Measurements from ENCODE around the gene CDAN1.

Gene CDAN1

GRCh38 chr15:42729409-42729808 is 7.5 kb downstream of the CDAN1 start:
- Histone ChIP-seq H3K36me3 (ENCODE audit: insufficient read depth, low read length) (peaks cover 58% of the 10 kb centered on the region; the same call in 1 of the 2 replicates), H3K9me3 (ENCODE audit: insufficient read depth, low read depth, low read length) (no peaks in the 10 kb centered on the region), H3K4me1 (ENCODE audit: insufficient read depth, low read length, poor library complexity, severe bottlenecking) (peaks cover 5% of the 10 kb centered on the region), H4K20me1 (ENCODE audit: insufficient read depth, low read length, poor library complexity, severe bottlenecking) (peaks cover 8% of the 10 kb centered on the region), H3K4me3 (ENCODE audit: low read length, poor library complexity, severe bottlenecking) (no peak overlapping the region), H2AFZ (ENCODE audit: low read length) (no peak overlapping the region), H3K9ac (ENCODE audit: low read depth, low read length, poor library complexity, severe bottlenecking) (no peak overlapping the region), H3K79me2 (ENCODE audit: insufficient read depth, low read length) (peaks cover 5% of the 10 kb centered on the region; the same call in 1 of the 2 replicates), H3F3A (ENCODE audit: low read depth) (no peaks in the 10 kb centered on the region), H3K27me3 (ENCODE audit: insufficient read depth, low read length, poor library complexity, severe bottlenecking) (no peaks in the 10 kb centered on the region), H3K9me2 (replicated peaks; ENCODE audit: low read depth, low read length) (no peaks in the 10 kb centered on the region), H3K4me2 (ENCODE audit: low read depth, low read length, poor library complexity, severe bottlenecking) (no peak overlapping the region)
- TF ChIP-seq CTCF (conservative IDR thresholded peaks at IDR 0.05; ENCODE audit: low read length) (no peak), EZH2phosphoT487 (IDR thresholded peaks at IDR 0.05; ENCODE audit: borderline replicate concordance) (no peak)

- Histone ChIP-seq H4K20me1 (ENCODE audit: insufficient read depth, low read length, poor library complexity, severe bottlenecking) (peaks cover 3% of the 10 kb centered on the region), H3K27me3 (ENCODE audit: insufficient read depth, low read length, poor library complexity, severe bottlenecking) (no peaks in the 10 kb centered on the region), H3K9ac (ENCODE audit: low read depth, low read length, poor library complexity, severe bottlenecking) (no peak overlapping the region), H3K4me3 (ENCODE audit: low read length, poor library complexity, severe bottlenecking) (no peak overlapping the region), H2AFZ (ENCODE audit: low read length) (no peak overlapping the region), H3K9me2 (replicated peaks; ENCODE audit: low read depth, low read length) (no peaks in the 10 kb centered on the region), H3K36me3 (ENCODE audit: insufficient read depth, low read length) (peaks cover 63% of the 10 kb centered on the region; the same call in 1 of the 2 replicates), H3F3A (ENCODE audit: low read depth) (no peaks in the 10 kb centered on the region), H3K4me2 (ENCODE audit: low read depth, low read length, poor library complexity, severe bottlenecking) (no peak overlapping the region), H3K9me3 (ENCODE audit: insufficient read depth, low read depth, low read length) (no peaks in the 10 kb centered on the region), H3K4me1 (ENCODE audit: insufficient read depth, low read length, poor library complexity, severe bottlenecking) (peaks cover 5% of the 10 kb centered on the region), H3K79me2 (ENCODE audit: insufficient read depth, low read length) (peaks cover 1% of the 10 kb centered on the region; the same call in 1 of the 2 replicates)
- TF ChIP-seq EZH2phosphoT487 (IDR thresholded peaks at IDR 0.05; ENCODE audit: borderline replicate concordance) (no peak), CTCF (conservative IDR thresholded peaks at IDR 0.05; ENCODE audit: low read length) (no peak)
These were observed 8.0 kb downstream of the CDAN1 start for GRCh38 chr15:42728972-42729371.

GRCh38 chr15:42728560-42728959 is 8.4 kb downstream of the CDAN1 start:
- H3K4me2 ChIP-seq (ENCODE audit: low read depth, low read length, poor library complexity, severe bottlenecking): no peak overlapping the region
- H3K27me3 ChIP-seq (ENCODE audit: insufficient read depth, low read length, poor library complexity, severe bottlenecking): no peaks in the 10 kb centered on the region
- H3K9me2 ChIP-seq (replicated peaks; ENCODE audit: low read depth, low read length): no peaks in the 10 kb centered on the region
- peaks cover 5% of the 10 kb centered on the region for H3K4me1 ChIP-seq (ENCODE audit: insufficient read depth, low read length, poor library complexity, severe bottlenecking)
- H3K79me2 ChIP-seq (ENCODE audit: insufficient read depth, low read length): no peaks in the 10 kb centered on the region
- no peaks in the 10 kb centered on the region for H4K20me1 ChIP-seq (ENCODE audit: insufficient read depth, low read length, poor library complexity, severe bottlenecking)
- no peaks in the 10 kb centered on the region for H3K9me3 ChIP-seq (ENCODE audit: insufficient read depth, low read depth, low read length)
- no peaks in the 10 kb centered on the region for H3F3A ChIP-seq (ENCODE audit: low read depth)
- TF ChIP-seq CTCF (conservative IDR thresholded peaks at IDR 0.05; ENCODE audit: low read length): no peak
- no peak for TF ChIP-seq EZH2phosphoT487 (IDR thresholded peaks at IDR 0.05; ENCODE audit: borderline replicate concordance)
- peaks cover 63% of the 10 kb centered on the region; the same call in 1 of the 2 replicates for H3K36me3 ChIP-seq (ENCODE audit: insufficient read depth, low read length)
- no peak overlapping the region for H3K9ac ChIP-seq (ENCODE audit: low read depth, low read length, poor library complexity, severe bottlenecking)
- no peak overlapping the region for H2AFZ ChIP-seq (ENCODE audit: low read length)
- H3K4me3 ChIP-seq (ENCODE audit: low read length, poor library complexity, severe bottlenecking): no peak overlapping the region
